ENCODE results near the gene NT5DC3. TPM values are rescaled to one million over a fixed set of nuclear protein-coding genes. Genes with fewer than 3 reads are reported as not detected.

The NT5DC3 gene
- total RNA-seq, 3 donors from 2014 or later (not counting 1 experiment from before 2014, with no cell fraction given) = 1.1 to 2.1 (median 1.4) TPM

GRCh38 chr12:103798586-103798985, 42.4 kb downstream of the NT5DC3 start:
- H3K4me1 ChIP-seq (ENCODE audit: control insufficient read depth, insufficient read depth, low read length) = peaks cover 8% of the 10 kb centered on the region
- ATAC-seq (no peak), DNase-seq (no peak)
- Mint-ChIP-seq H3K4me1 (peaks cover 12 to 13% of the 10 kb centered on the region in 2 donors), H3K4me3 (no peak overlapping the region), H3K36me3 (no peaks in the 10 kb centered on the region), H3K9me3 (no peaks in the 10 kb centered on the region), H3K27ac (no peak overlapping the region), H3K27me3 (ENCODE audit: low read depth in 2 of 2) (no peaks in the 10 kb centered on the region)
- intact Hi-C loops (cut with micrococcal nuclease) = no loop called here
- no peaks in the 10 kb centered on the region for H3K36me3 ChIP-seq (ENCODE audit: control insufficient read depth, insufficient read depth, low read length)
- WGBS (ENCODE audit: insufficient coverage) = 92% methylated on average over 4 of the region's 4 CpGs
- no peak overlapping the region for H3K4me3 ChIP-seq (ENCODE audit: low read length)
- H3K27ac ChIP-seq (ENCODE audit: low read length) = no peak overlapping the region
- no peaks in the 10 kb centered on the region for H3K9me3 ChIP-seq (ENCODE audit: control insufficient read depth, insufficient read depth, low read length)
- no peaks in the 10 kb centered on the region for H3K27me3 ChIP-seq (ENCODE audit: control insufficient read depth, insufficient read depth, low read length)
- TF ChIP-seq CTCF (IDR thresholded peaks at IDR 0.05) = no peak

- H3K27me3 ChIP-seq (ENCODE audit: control insufficient read depth, insufficient read depth, low read length) = no peaks in the 10 kb centered on the region
- no peaks in the 10 kb centered on the region for H3K9me3 Mint-ChIP-seq
- 40% methylated on average over 4 of the region's 4 CpGs for WGBS (ENCODE audit: insufficient coverage)
- no peaks in the 10 kb centered on the region for H3K27me3 Mint-ChIP-seq (ENCODE audit: low read depth in 2 of 2)
- peaks cover 4 to 5% of the 10 kb centered on the region in 2 donors for H3K4me1 Mint-ChIP-seq
- H3K4me3 ChIP-seq (ENCODE audit: low read length) = no peak overlapping the region
- no peak for TF ChIP-seq CTCF (IDR thresholded peaks at IDR 0.05)
- H3K4me3 Mint-ChIP-seq = no peak overlapping the region
- ATAC-seq (no peak), DNase-seq (no peak)
- H3K27ac ChIP-seq (ENCODE audit: low read length) = no peak overlapping the region
- no peaks in the 10 kb centered on the region for H3K36me3 Mint-ChIP-seq
- H3K36me3 ChIP-seq (ENCODE audit: control insufficient read depth, insufficient read depth, low read length) = peaks cover 4% of the 10 kb centered on the region
- H3K27ac Mint-ChIP-seq = no peak overlapping the region
- intact Hi-C loops (cut with micrococcal nuclease) = no loop called here
- H3K4me1 ChIP-seq (ENCODE audit: control insufficient read depth, insufficient read depth, low read length) = peaks cover 4% of the 10 kb centered on the region
- H3K9me3 ChIP-seq (ENCODE audit: control insufficient read depth, insufficient read depth, low read length) = no peaks in the 10 kb centered on the region
Measured at GRCh38 chr12:103794309-103795213, 46.5 kb downstream of the NT5DC3 start.

GRCh38 chr12:103793512-103794045, 47.5 kb downstream of the NT5DC3 start:
- Mint-ChIP-seq H3K36me3 (no peaks in the 10 kb centered on the region), H3K4me3 (no peak overlapping the region), H3K4me1 (no peaks in the 10 kb centered on the region), H3K9me3 (no peaks in the 10 kb centered on the region), H3K27me3 (ENCODE audit: low read depth in 2 of 2) (no peaks in the 10 kb centered on the region), H3K27ac (no peak overlapping the region)
- no peak for TF ChIP-seq CTCF (IDR thresholded peaks at IDR 0.05)
- 90% methylated on average over 9 of the region's 9 CpGs for WGBS (ENCODE audit: insufficient coverage)
- no peak overlapping the region for H3K4me3 ChIP-seq (ENCODE audit: low read length)
- no peaks in the 10 kb centered on the region for H3K4me1 ChIP-seq (ENCODE audit: control insufficient read depth, insufficient read depth, low read length)
- ATAC-seq (no peak), DNase-seq (no peak)
- H3K27me3 ChIP-seq (ENCODE audit: control insufficient read depth, insufficient read depth, low read length) = no peaks in the 10 kb centered on the region
- intact Hi-C loops (cut with micrococcal nuclease) = no loop called here
- H3K9me3 ChIP-seq (ENCODE audit: control insufficient read depth, insufficient read depth, low read length) = no peaks in the 10 kb centered on the region
- no peak overlapping the region for H3K27ac ChIP-seq (ENCODE audit: low read length)
- peaks cover 4% of the 10 kb centered on the region for H3K36me3 ChIP-seq (ENCODE audit: control insufficient read depth, insufficient read depth, low read length)
